ENCODE measurements around the gene TCL1B. TPM values are rescaled to one million over a fixed set of nuclear protein-coding genes. Genes with fewer than 3 reads are reported as not detected.
A peak's percentile ranks its signal among the peaks of the same experiment; 100 is the strongest.
"Not testable (repeated sequence)": the region's sequence is repeated elsewhere in the genome, so short reads cannot be mapped to it uniquely, and the experiment has no call there.

TCL1B gene
- polyA plus RNA-seq, 3 donors: 0.17 to 0.35 (median 0.28) TPM

DNA sequence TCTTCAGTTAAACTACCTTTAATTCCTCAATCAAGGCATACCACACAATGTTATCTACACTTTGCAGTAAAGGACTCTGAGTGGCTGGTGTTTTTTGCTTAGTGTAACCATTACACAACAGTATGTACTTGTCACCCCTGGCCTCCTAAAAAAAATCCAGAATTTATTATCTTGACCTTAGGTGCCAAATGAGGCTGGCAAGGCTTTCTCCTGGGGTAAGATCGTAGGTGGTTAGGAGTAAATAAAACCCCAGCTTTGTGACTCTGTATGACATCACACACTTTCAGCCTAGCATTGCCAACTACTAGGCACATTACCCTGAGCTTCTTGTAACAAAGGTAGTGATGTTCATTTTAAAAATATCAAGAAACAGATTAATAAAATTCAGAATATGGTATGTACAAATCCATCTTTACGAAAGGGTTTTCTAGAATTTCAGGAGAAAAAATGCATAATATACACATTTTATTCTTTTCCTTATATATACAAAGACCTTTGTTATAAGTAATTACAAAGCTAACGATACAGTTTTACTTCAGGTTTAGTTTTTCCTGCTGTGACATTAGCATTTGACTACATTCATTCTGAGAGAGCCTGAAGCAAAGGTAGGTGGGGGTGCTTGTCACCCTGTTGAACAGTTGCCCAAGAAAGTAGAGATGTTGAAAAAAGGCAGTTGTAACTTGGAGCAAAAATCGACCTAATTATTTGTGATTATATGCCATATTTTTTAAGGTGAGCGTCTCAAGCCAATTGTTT is 14.2 kb downstream of the TCL1B start:
- DNase-seq (ENCODE audit: low read depth in 3 of 3, low spot score in 2 of 3): no peak

- peak; percentile 16 to 42 (median 38) for DNase-seq (ENCODE audit: low read depth in 3 of 3, low spot score in 2 of 3)
These were observed 15.6 kb downstream of the TCL1B start for GRCh38 chr14:95701846-95702221.

GRCh38 chr14:95703341-95703740 is 17.1 kb downstream of the TCL1B start:
- no peak for DNase-seq (ENCODE audit: low read depth in 3 of 3, low spot score in 2 of 3)

- DNase-seq (ENCODE audit: low read depth in 3 of 3, low spot score in 2 of 3): no peak
These were observed 17.6 kb downstream of the TCL1B start for GRCh38 chr14:95703805-95704204.

DNA sequence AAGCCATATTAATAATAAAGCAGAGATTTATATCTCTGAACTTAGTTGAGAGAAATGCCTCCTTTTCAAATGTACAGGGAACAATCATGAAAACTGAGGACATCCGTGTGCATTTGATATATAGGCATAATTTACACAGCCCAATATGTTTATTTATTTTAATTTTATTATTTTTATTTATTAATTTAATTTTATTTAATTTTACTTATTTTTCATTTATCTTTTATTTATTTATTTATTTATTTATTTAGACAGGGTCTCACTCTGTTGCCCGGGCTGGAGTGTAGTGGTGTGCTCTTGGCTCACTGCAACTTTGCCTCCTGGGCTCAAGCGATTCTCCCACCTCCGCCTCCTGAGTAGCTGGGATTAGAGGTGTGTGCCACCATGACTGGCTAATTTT is 19.3 kb downstream of the TCL1B start:
- DNase-seq (ENCODE audit: low read depth in 3 of 3, low spot score in 2 of 3): no peak

DNA sequence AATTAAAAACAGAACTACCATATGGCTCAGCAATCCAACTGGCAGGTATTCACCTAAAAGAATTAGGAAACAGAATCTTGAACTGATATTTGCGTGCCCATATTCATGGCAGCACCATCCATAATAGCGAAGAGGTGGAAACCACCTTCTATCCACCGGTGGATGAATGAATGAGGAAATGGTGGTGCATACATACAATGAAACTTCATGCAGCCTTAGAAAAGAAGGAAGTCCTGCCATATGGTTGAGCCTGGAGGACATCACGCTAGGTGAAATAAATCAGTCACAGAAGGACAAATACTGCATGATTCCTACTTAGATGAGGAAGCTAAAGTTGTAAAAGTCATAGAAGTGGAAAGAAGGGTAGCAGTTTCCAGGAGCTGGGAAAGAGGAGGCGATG is 21.1 kb downstream of the TCL1B start:
- DNase-seq (ENCODE audit: low read depth in 3 of 3, low spot score in 2 of 3): no peak

GRCh38 chr14:95710106-95710505 is 23.9 kb downstream of the TCL1B start:
- DNase-seq (ENCODE audit: low read depth in 3 of 3, low spot score in 2 of 3): no peak

GRCh38 chr14:95711476-95712176 is 25.4 kb downstream of the TCL1B start:
- DNase-seq (ENCODE audit: low read depth in 3 of 3, low spot score in 2 of 3): no peak

DNA sequence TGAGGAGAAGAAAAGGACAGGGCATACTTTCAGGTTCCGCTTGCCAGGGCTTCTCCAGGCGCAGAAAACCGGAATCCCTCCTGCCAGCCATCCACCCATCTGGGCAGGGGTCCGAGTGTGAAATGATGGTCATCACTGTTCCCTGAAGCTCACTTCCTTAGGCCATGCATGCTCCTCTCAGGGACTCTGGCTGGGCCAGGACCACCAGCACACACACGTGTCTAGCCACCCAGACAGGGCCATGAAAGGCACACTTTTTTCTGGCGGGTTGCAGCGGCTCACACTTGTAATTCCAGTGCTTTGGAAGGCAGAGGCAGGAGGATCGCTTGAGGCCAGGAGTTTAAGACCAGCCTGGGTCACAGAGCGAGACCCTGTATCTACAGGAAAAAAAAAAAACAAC is 26.2 kb downstream of the TCL1B start:
- no peak for DNase-seq (ENCODE audit: low read depth in 3 of 3, low spot score in 2 of 3)

- no peak for DNase-seq (ENCODE audit: low read depth in 3 of 3, low spot score in 2 of 3)
These were observed 27.6 kb downstream of the TCL1B start, which contains the start of gene TCL1A for GRCh38 chr14:95713596-95714371. Gene TCL1A, minus strand, starts transcription at chr14:95714125. Its CDS starts 59 bp downstream, at chr14:95714066.

DNA sequence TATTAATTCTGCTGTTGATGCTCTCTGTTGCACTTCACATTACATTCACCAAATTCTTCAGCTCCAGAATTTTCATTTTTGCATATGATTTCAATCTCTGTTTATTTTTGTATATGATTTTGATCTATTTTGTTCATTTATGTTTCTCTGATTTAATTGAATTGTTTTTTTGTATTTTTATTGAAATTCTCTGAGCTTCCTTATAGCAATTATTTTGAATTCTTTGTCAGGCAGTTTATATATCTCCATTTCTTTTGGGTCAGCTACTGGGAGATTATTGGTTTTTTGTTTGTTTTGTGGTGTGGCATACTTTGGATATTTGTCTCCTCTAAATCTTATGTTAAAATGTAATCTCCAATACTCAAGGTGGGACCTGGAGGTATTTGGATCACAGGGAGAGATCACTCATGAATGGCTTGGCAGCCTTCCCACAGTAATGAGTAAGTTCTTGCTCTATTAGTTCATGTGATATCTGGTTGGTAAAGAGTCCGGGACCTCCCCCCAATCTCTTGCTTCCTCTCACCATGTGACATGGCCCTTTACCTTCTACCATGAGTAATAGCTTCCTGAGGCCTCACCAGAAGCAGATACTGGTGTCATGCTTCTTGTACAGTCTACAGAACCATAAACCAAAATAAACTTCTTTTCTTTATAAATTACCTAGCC is 36.4 kb downstream of the TCL1B start:
- no peak for DNase-seq (ENCODE audit: low read depth in 3 of 3, low spot score in 2 of 3)

- no peak for DNase-seq (ENCODE audit: low read depth in 3 of 3, low spot score in 2 of 3)
These were observed 39.6 kb downstream of the TCL1B start for GRCh38 chr14:95725685-95726336.

DNA sequence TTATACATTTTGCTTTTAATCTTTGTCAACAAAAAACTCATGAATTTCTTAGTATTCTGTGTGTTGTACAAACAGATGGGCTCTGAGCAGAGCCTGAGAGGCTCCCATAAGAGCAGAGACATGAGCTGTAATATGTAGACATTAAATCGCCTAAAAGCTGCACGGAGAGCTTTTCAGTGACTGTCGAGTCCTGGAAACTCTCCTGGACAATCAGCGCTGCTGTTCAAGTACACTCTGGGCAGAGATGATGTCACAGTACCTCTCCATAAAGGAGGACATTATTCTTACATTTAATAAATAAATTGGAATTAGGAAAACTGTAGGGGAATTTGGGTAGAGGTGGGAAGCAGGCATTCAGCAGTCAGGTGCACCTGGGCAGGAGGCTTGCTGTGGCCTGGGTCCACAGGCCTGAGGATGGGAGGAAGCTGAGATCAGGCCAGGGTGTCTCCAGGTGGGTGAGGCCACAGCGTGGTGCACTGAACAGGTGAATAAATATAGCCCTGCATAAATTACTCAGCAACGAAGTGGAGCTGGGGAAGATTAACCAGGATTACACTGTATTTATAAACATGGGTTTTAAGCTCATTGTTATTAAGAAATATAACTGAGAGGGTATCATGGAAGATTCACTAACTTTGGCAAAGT is 41.0 kb downstream of the TCL1B start:
- DNase-seq (ENCODE audit: low read depth in 3 of 3, low spot score in 2 of 3): no peak

GRCh38 chr14:95729402-95730028 is 43.3 kb downstream of the TCL1B start:
- DNase-seq (ENCODE audit: low read depth in 3 of 3, low spot score in 2 of 3): not testable (repeated sequence)

- DNase-seq (ENCODE audit: low read depth in 3 of 3, low spot score in 2 of 3): no peak
These were observed 43.9 kb downstream of the TCL1B start for GRCh38 chr14:95730126-95730525.

GRCh38 chr14:95733212-95733611 is 47.0 kb downstream of the TCL1B start:
- no peak for DNase-seq (ENCODE audit: low read depth in 3 of 3, low spot score in 2 of 3)

DNA sequence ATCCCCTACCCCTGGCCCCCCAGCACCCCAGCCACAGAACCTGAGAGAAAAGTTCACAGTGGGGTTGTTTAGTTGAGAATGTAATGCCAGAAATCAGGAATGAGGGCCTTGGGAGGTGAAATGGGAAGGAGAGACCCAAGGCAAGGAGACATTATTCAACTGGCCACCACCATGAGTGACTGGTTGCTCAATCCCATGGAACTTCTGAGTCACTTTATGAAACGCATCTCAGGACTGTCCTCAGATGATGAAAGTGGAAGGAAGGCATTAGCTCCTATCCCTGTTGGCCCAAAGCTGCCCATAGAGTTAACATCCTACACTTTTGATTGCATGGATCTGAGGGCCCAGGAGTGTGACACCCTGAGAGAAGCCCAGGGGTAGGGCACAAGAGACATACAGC is 53.1 kb downstream of the TCL1B start:
- DNase-seq (ENCODE audit: low read depth in 3 of 3, low spot score in 2 of 3): no peak

- peak in 2 of 3 donors; percentile 10 to 19 for DNase-seq (ENCODE audit: low read depth in 3 of 3, low spot score in 2 of 3)
These were observed 54.8 kb downstream of the TCL1B start for GRCh38 chr14:95741038-95741490.

DNA sequence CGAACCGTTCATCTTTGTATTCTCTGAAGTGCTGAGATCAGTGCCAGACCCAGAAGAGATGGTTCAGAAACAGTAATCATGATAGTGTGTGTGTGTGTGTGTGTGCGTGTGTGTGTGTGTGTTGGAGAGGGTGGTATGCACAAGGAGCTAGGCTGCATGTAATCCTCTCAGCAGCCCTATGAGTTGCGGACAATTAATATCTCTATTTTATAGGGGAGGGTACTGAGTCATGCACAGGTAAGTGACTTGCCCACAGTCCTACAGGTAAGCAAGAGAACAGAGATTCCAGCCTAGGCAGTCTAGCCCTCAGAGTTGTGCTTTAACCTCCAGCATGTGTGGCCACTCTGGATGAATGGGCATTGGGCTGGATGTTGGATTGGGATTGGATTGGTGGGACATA is 55.6 kb downstream of the TCL1B start:
- DNase-seq (ENCODE audit: low read depth in 3 of 3, low spot score in 2 of 3): no peak
